Measurements from ENCODE around the gene THRSP.

Gene THRSP

GRCh38 chr11:78061088-78061920 is 2.4 kb upstream of the THRSP start:
- TF ChIP-seq EGR1 (IDR thresholded peaks at IDR 0.05) (no peak), CEBPB (IDR thresholded peaks at IDR 0.05) (no peak), NFIC (IDR thresholded peaks at IDR 0.05) (no peak), REST (IDR thresholded peaks at IDR 0.05; ENCODE audit: low read depth) (no peak), TAF1 (IDR thresholded peaks at IDR 0.05; ENCODE audit: low read depth) (no peak), USF1 (IDR thresholded peaks at IDR 0.05) (no peak), MAX (IDR thresholded peaks at IDR 0.05) (no peak), YY1 (IDR thresholded peaks at IDR 0.05; ENCODE audit: low read depth) (no peak), RAD21 (IDR thresholded peaks at IDR 0.05; ENCODE audit: low read depth) (no peak), FOXM1 (IDR thresholded peaks at IDR 0.05; ENCODE audit: borderline replicate concordance, low read depth) (no peak)

- TF ChIP-seq REST (IDR thresholded peaks at IDR 0.05; ENCODE audit: low read depth) (no peak), NFIC (IDR thresholded peaks at IDR 0.05) (no peak), CREB1 (IDR thresholded peaks at IDR 0.05; ENCODE audit: low read depth) (no peak), USF1 (IDR thresholded peaks at IDR 0.05) (no peak)
Measured at GRCh38 chr11:78061921-78062311, 1.7 kb upstream of the THRSP start.

GRCh38 chr11:78062671-78063070 is 990 bp upstream of the THRSP start:
- TF ChIP-seq YY1 (IDR thresholded peaks at IDR 0.05; ENCODE audit: low read depth) (no peak), TCF12 (IDR thresholded peaks at IDR 0.05; ENCODE audit: low read depth) (no peak)

GRCh38 chr11:78065203-78065602 is 1.5 kb downstream of the THRSP start:
- TF ChIP-seq ZBTB7A (IDR thresholded peaks at IDR 0.05; ENCODE audit: low read depth) (no peak), CEBPB (IDR thresholded peaks at IDR 0.05) (no peak), REST (IDR thresholded peaks at IDR 0.05; ENCODE audit: low read depth) (no peak), NFIC (IDR thresholded peaks at IDR 0.05) (no peak), TCF12 (IDR thresholded peaks at IDR 0.05; ENCODE audit: low read depth) (no peak), YY1 (IDR thresholded peaks at IDR 0.05; ENCODE audit: low read depth) (no peak), CREB1 (IDR thresholded peaks at IDR 0.05; ENCODE audit: low read depth) (no peak), FOXM1 (IDR thresholded peaks at IDR 0.05; ENCODE audit: borderline replicate concordance, low read depth) (no peak), TEAD4 (IDR thresholded peaks at IDR 0.05) (no peak), EP300 (IDR thresholded peaks at IDR 0.05; ENCODE audit: borderline replicate concordance) (no peak), RAD21 (IDR thresholded peaks at IDR 0.05; ENCODE audit: low read depth) (no peak), TAF1 (IDR thresholded peaks at IDR 0.05; ENCODE audit: low read depth) (no peak), MAX (IDR thresholded peaks at IDR 0.05) (no peak), USF1 (IDR thresholded peaks at IDR 0.05) (no peak), EGR1 (IDR thresholded peaks at IDR 0.05) (no peak)
